Gastrocnemius medialis (tissue), 4 donors: ENCODE measurements around the gene TBR1. TPM values are rescaled to one million over a fixed set of nuclear protein-coding genes. Genes with fewer than 3 reads are reported as not detected.

Source experiments
- ATAC-seq, 2 donors: fragments of 150-250 bp; one replicate each; pipeline ENCODE4 v1.9.1; 2016
- DNase-seq, 2 donors: peaks; one replicate each; pipeline ENCODE4 v3.0.0-alpha.2; 2019
- H3K27ac ChIP-seq, 4 donors: fragments of 200-600 bp; sonication (generic); 1 replicate in 1 of 4; 2 replicates in 3 of 4; pipeline ENCODE4 v1.5.1; 2016 to 2018; ENCODE audit warnings: mild to moderate bottlenecking in 2 of 4, moderate library complexity in 1 of 4
- H3K27me3 ChIP-seq, 3 donors: fragments of 200-600 bp; sonication (generic) in 2 of 3; 1 replicate in 1 of 3; 2 replicates in 2 of 3; pipeline versions ENCODE4 v1.5.1 to v1.6.0; 2016 to 2019; ENCODE audit warnings: mild to moderate bottlenecking in 1 of 3, moderate library complexity in 1 of 3
- H3K36me3 ChIP-seq, 2 donors: fragments of 200-600 bp; sonication (generic) in 1 of 2; one replicate each; pipeline ENCODE4 v1.5.1; 2017 to 2018
- H3K4me1 ChIP-seq, 2 donors: fragments of 200-600 bp; sonication (generic) in 1 of 2; one replicate each; pipeline ENCODE4 v1.5.1; 2016 to 2017; ENCODE audit warnings: mild to moderate bottlenecking in 2 of 2
- H3K4me3 ChIP-seq, 4 donors: fragments of 200-600 bp; sonication (generic) in 3 of 4; 1 replicate in 1 of 4; 2 replicates in 3 of 4; pipeline ENCODE4 v1.5.1; 2016 to 2019; ENCODE audit warnings: mild to moderate bottlenecking in 2 of 4
- H3K9me3 ChIP-seq, 3 donors: fragments of 200-600 bp; sonication (generic) in 2 of 3; 1 replicate in 1 of 3; 2 replicates in 2 of 3; pipeline ENCODE4 v1.5.1; 2016 to 2019
- CTCF ChIP-seq, 5 experiments: fragments of 450-650 bp in 3 of 5; fragments of 200-600 bp in 2 of 5; sonication (generic) in 2 of 5; IDR thresholded peaks in 4 of 5; conservative IDR thresholded peaks in 1 of 5; 1 replicate in 4 of 5; 2 replicates in 1 of 5; pipeline ENCODE4 v1.5.1; 2016 to 2019; ENCODE audit warnings: antibody characterized with exemption in 5 of 5, mild to moderate bottlenecking in 3 of 5, moderate library complexity in 3 of 5
- POLR2A ChIP-seq, 2 donors: fragments of 450-650 bp; IDR thresholded peaks; one replicate each; pipeline ENCODE4 v1.6.1; 2017; ENCODE audit warnings: antibody characterized with exemption in 2 of 2, mild to moderate bottlenecking in 2 of 2, moderate library complexity in 2 of 2
- in situ Hi-C, 4 donors: fragments of 200-750 bp; cut with MboI; loops; one replicate each; pipeline versions ENCODE4 v1.15.0 to v1.8.0; 2017; ENCODE audit warnings: low sequenced_read_pairs in 4 of 4
- intact Hi-C: fragments of 100-400 bp; cut with DNase I; formaldehyde crosslinking; loops from one replicate; pipeline ENCODE4 v1.15.1; 2023; ENCODE audit warnings: low total_unique reads
- total RNA-seq, 4 donors: library from RNA; depleted of rRNA; stranded (reverse); fragments of >200 nt; gene quantifications; one replicate each; pipeline versions ENCODE4 v1.1.0 to v1.2.3, GENCODE V29; 2016

The TBR1 gene
- total RNA-seq, 4 donors from 2014 or later, result not detected

DNA sequence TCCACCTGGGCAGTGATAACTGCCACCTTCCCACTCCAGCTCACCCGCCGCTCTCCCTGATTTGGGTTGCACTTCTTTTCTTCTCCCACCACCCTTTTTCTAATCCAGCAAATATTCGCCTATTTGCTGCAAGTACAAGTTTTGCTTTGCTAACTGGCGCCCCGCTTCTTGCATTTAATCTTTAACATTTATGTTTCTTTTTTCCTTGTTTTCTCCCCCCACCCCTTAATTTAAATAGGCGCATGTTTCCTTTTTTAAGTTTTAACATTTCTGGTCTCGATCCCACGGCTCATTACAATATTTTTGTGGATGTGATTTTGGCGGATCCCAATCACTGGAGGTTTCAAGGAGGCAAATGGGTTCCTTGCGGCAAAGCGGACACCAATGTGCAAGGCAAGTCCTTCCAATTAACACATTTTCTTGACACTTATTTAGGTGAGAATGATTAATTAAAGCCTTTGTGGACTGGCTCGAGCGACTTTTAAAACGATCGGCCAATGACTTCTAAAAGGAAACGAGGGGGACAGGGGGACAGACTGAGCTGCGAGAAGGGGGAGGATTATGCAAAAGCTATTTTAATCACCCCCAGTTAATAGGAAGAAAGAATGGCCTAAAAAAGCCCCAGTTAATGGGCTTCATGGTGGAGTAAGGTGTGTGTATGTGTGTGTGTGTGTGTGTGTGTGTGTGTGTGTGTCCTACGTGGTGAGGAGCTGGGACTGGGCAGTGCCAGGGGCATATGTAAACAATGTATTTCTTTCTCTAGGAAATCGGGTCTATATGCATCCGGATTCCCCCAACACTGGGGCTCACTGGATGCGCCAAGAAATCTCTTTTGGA, 1.6 kb downstream of the TBR1 start:
- peaks cover 23 to 24% of the 10 kb centered on the region in 2 donors for H3K4me1 ChIP-seq
- DNase-seq (no peak), ATAC-seq (no peak)
- H3K9me3 ChIP-seq, result no peaks in the 10 kb centered on the region
- in situ Hi-C loops (no loop called here), intact Hi-C loops (no loop called here)
- H3K36me3 ChIP-seq, result no peaks in the 10 kb centered on the region
- no peak overlapping the region for H3K27ac ChIP-seq
- peaks cover 80 to 88% (median 82%) of the 10 kb centered on the region in 3 donors for H3K27me3 ChIP-seq
- TF ChIP-seq POLR2A (IDR thresholded peaks at IDR 0.05), result no peak
- TF ChIP-seq CTCF (IDR thresholded peaks at IDR 0.05 in 4 of 5, conservative IDR thresholded peaks at IDR 0.05 in 1 of 5), result no peak
- H3K4me3 ChIP-seq, result peak overlapping the region in 1 of 4 donors; percentile 19

DNA sequence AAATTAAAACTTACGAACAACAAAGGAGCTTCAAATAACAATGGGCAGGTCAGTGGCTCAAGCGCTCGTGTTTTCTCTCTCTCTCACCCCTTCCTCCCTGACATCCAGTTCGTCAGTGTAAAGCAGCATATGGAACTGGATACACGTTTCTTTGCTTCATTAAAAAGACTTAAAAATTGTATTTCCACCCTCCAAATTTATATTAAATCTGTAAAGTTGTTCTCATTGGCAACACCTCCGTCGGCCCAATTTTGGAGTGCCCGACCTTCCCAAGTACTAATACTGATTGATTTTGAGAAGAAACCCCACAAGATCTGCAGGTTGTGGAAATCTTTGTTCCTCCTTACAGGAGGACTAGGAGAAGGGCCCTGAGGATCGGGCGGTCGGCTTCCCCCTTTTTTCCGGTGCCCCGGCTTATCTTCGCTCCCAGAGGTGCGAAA, 2.2 kb downstream of the TBR1 start:
- no peak for TF ChIP-seq CTCF (IDR thresholded peaks at IDR 0.05 in 4 of 5, conservative IDR thresholded peaks at IDR 0.05 in 1 of 5)
- TF ChIP-seq POLR2A (IDR thresholded peaks at IDR 0.05), result no peak
- intact Hi-C loops, result no loop called here
- H3K4me3 ChIP-seq, result peak overlapping the region in 1 of 4 donors; percentile 49
- H3K27ac ChIP-seq, result no peak overlapping the region
- ATAC-seq, result no peak
- DNase-seq, result no peak
- H3K9me3 ChIP-seq, result no peaks in the 10 kb centered on the region
- peaks cover 23 to 24% of the 10 kb centered on the region in 2 donors for H3K4me1 ChIP-seq
- in situ Hi-C loops, result no loop called here
- H3K36me3 ChIP-seq, result no peaks in the 10 kb centered on the region
- peaks cover 86 to 95% (median 89%) of the 10 kb centered on the region in 3 donors for H3K27me3 ChIP-seq

DNA sequence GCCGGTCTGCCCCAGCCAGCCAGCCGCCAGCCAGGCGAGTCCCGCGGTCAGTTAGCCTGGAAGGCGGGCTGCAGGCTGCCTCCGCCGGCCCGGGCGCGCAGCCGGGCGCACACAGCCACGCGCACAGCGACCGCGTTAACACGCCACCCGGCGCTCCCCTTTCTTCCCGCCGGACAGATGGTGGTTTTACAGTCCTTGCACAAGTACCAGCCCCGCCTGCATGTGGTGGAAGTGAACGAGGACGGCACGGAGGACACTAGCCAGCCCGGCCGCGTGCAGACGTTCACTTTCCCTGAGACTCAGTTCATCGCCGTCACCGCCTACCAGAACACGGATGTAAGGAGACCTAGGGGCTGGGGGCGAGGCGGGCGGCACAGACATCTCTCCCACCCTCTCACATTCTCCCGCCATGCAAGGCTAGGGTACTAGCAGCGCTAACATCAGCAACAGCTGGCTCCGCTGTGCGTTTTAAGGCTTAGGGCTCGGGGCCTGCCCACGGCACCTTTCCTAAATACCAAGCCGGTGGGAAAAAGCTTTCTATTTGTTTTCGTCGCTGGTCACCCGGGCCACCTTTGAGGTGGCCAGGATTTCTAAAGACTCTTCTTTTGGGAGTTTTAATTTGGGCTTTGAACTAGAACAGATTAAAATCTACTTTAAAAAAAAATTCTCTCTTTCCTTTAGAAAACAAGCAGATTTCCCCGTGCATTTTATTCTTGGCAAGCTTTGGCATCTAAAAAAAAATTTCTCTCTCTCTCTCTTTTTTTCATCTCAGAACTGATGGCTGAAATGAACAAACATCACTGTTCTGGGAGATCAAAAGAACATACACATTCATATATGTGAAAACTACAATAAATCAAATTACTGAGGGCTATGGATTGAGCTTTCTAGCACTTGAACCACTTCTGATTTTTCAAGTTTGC, 2.9 kb downstream of the TBR1 start:
- TF ChIP-seq POLR2A (IDR thresholded peaks at IDR 0.05) (no peak), CTCF (IDR thresholded peaks at IDR 0.05 in 4 of 5, conservative IDR thresholded peaks at IDR 0.05 in 1 of 5) (no peak)
- DNase-seq (no peak), ATAC-seq (no peak)
- in situ Hi-C loops (no loop called here), intact Hi-C loops (no loop called here)
- Histone ChIP-seq H3K4me1 (peaks cover 19 to 25% of the 10 kb centered on the region in 2 donors), H3K9me3 (no peaks in the 10 kb centered on the region), H3K36me3 (no peaks in the 10 kb centered on the region), H3K27me3 (peaks cover 90 to 99% (median 92%) of the 10 kb centered on the region in 3 donors), H3K27ac (no peak overlapping the region), H3K4me3 (peak overlapping the region in 2 of 4 donors; percentile 23 to 49)

DNA sequence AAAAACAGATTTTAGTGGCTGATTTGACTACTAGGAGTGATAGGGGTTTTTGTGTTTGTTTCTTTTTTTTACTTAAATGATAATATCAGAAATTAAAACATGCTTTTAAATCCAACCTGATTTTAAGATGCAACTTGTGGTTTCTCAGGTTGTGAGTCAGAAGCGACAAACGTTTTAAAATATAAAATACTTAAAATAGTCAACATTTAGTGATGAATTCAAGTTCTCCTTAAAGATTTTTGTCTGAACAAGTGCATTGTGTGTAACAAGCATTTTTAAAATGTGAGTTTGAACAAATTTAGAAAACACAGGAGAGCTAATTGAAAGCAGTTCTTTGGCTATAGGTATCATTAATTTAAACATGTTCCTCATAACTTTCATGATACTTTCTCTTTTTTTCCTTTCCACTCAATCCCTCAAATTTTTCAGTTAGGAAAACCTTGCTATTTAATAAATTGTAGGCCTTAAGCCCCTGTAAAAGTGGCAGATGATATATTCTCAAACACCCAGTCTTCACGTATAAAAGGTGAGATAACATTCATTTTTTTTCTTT, 3.6 kb downstream of the TBR1 start:
- Histone ChIP-seq H3K27ac (no peak overlapping the region), H3K4me1 (peaks cover 12 to 20% of the 10 kb centered on the region in 2 donors), H3K27me3 (peaks cover 95 to 99% (median 99%) of the 10 kb centered on the region in 3 donors), H3K4me3 (no peak overlapping the region), H3K9me3 (no peaks in the 10 kb centered on the region), H3K36me3 (no peaks in the 10 kb centered on the region)
- TF ChIP-seq POLR2A (IDR thresholded peaks at IDR 0.05) (no peak), CTCF (IDR thresholded peaks at IDR 0.05 in 4 of 5, conservative IDR thresholded peaks at IDR 0.05 in 1 of 5) (no peak)
- in situ Hi-C loops, result no loop called here
- ATAC-seq (no peak), DNase-seq (no peak)
- intact Hi-C loops, result no loop called here
